Gastroesophageal sphincter (tissue), 4 donors: Measurements from ENCODE around the gene MYO18A. TPM values are rescaled to one million over a fixed set of nuclear protein-coding genes. Genes with fewer than 3 reads are reported as not detected.

Source experiments
- ATAC-seq: fragments of 150-250 bp; one replicate; pipeline ENCODE4 v1.9.1; 2016; ENCODE audit warnings: mild to moderate bottlenecking, moderate library complexity
- H3K27ac ChIP-seq, 4 donors: fragments of 200-600 bp; sonication (generic) in 3 of 4; 1 replicate in 3 of 4; 2 replicates in 1 of 4; pipeline ENCODE4 v1.5.1; 2016 to 2019
- H3K27me3 ChIP-seq: fragments of 200-600 bp; sonication (generic); one replicate; pipeline ENCODE4 v1.5.1; 2019
- H3K36me3 ChIP-seq, 2 donors: fragments of 200-600 bp; sonication (generic); one replicate each; pipeline ENCODE4 v1.5.1; 2019; ENCODE audit warnings: control low read depth in 1 of 2
- H3K4me1 ChIP-seq, 3 donors: fragments of 200-600 bp; sonication (generic); 1 replicate in 2 of 3; 2 replicates in 1 of 3; pipeline ENCODE4 v1.5.1; 2016 to 2019; ENCODE audit warnings: control low read depth in 2 of 3
- H3K4me3 ChIP-seq, 2 donors: fragments of 200-600 bp; sonication (generic); one replicate each; pipeline ENCODE4 v1.5.1; 2019; ENCODE audit warnings: mild to moderate bottlenecking in 1 of 2, moderate library complexity in 1 of 2
- H3K9me3 ChIP-seq, 3 donors: fragments of 200-600 bp; sonication (generic); one replicate each; pipeline ENCODE4 v1.5.1; 2017 to 2019; ENCODE audit warnings: control low read depth in 2 of 3
- CTCF ChIP-seq, 4 experiments: fragments of 200-600 bp in 2 of 4; fragments of 450-650 bp in 2 of 4; sonication (generic) in 1 of 4; IDR thresholded peaks; one replicate each; pipeline ENCODE4 v1.5.1; 2017 to 2019; ENCODE audit warnings: antibody characterized with exemption in 4 of 4, mild to moderate bottlenecking in 2 of 4, moderate library complexity in 2 of 4
- EP300 ChIP-seq: sonication (generic); formaldehyde crosslinking; IDR thresholded peaks from one replicate; pipeline ENCODE4 v1.6.1; 2017; ENCODE audit warnings: antibody characterized with exemption, mild to moderate bottlenecking
- POLR2A ChIP-seq, 2 donors: fragments of 450-650 bp; IDR thresholded peaks; one replicate each; pipeline ENCODE4 v1.6.1; 2017; ENCODE audit warnings: antibody characterized with exemption in 2 of 2, mild to moderate bottlenecking in 2 of 2, moderate library complexity in 1 of 2
- POLR2AphosphoS5 ChIP-seq: sonication (generic); formaldehyde crosslinking; IDR thresholded peaks from one replicate; pipeline ENCODE4 v1.6.1; 2017; ENCODE audit warnings: antibody characterized with exemption
- WGBS, 2 donors: methylation state at CpG; one replicate each; pipeline ENCODE4 v1.1.5; 2018; ENCODE audit warnings: low coverage in 1 of 2; 5-methylcytosine and 5-hydroxymethylcytosine counted together
- total RNA-seq, 4 donors: library from RNA; depleted of rRNA; stranded (reverse); fragments of >200 nt; gene quantifications; one replicate each; pipeline ENCODE4 v1.1.0, GENCODE V29; 2016

MYO18A gene
- total RNA-seq, 4 donors from 2014 or later = 45.5 to 70.5 (median 56.5) TPM

GRCh38 chr17:29162082-29162908 lies 17.9 kb downstream of the MYO18A start:
- H3K27ac ChIP-seq = no peak overlapping the region
- no peaks in the 10 kb centered on the region for H3K9me3 ChIP-seq
- no peak for ATAC-seq
- no peak for TF ChIP-seq EP300
- no peak for TF ChIP-seq CTCF (IDR thresholded peaks at IDR 0.05)
- no peak for TF ChIP-seq POLR2A (IDR thresholded peaks at IDR 0.05)
- TF ChIP-seq POLR2AphosphoS5 = no peak
- peaks cover 0 to 21% of the 10 kb centered on the region in 2 donors for H3K36me3 ChIP-seq
- no peaks in the 10 kb centered on the region for H3K27me3 ChIP-seq
- no peak overlapping the region for H3K4me3 ChIP-seq
- H3K4me1 ChIP-seq = peaks cover 0 to 58% (median 8%) of the 10 kb centered on the region in 3 donors
- WGBS, 2 donors = 87 to 88% methylated on average over 6 of the region's 11 CpGs

- TF ChIP-seq POLR2A (IDR thresholded peaks at IDR 0.05) (no peak), POLR2AphosphoS5 (no peak), CTCF (IDR thresholded peaks at IDR 0.05) (no peak), EP300 (no peak)
- peaks cover 0 to 5% of the 10 kb centered on the region in 2 donors for H3K36me3 ChIP-seq
- no peaks in the 10 kb centered on the region for H3K9me3 ChIP-seq
- H3K4me1 ChIP-seq = peaks cover 0 to 78% (median 21%) of the 10 kb centered on the region in 3 donors
- no peak overlapping the region for H3K4me3 ChIP-seq
- ATAC-seq = no peak
- WGBS, 2 donors = 60% methylated on average over 2 of the region's 2 CpGs; no CpG with 5 or more reads in 1 of the 2 donors
- no peak overlapping the region for H3K27ac ChIP-seq
- no peaks in the 10 kb centered on the region for H3K27me3 ChIP-seq
Measured at GRCh38 chr17:29160253-29160652, 19.9 kb downstream of the MYO18A start.

- Histone ChIP-seq H3K9me3 (no peaks in the 10 kb centered on the region), H3K27ac (peak overlapping the region in 2 of 4 donors; percentile 9 to 20), H3K36me3 (no peaks in the 10 kb centered on the region), H3K4me3 (no peak overlapping the region), H3K27me3 (no peaks in the 10 kb centered on the region), H3K4me1 (peaks cover 0 to 82% (median 30%) of the 10 kb centered on the region in 3 donors)
- TF ChIP-seq POLR2AphosphoS5 (no peak), EP300 (no peak), CTCF (IDR thresholded peaks at IDR 0.05) (no peak), POLR2A (IDR thresholded peaks at IDR 0.05) (no peak)
- no peak for ATAC-seq
- 36% methylated on average over 2 of the region's 3 CpGs; no CpG with 5 or more reads in 1 of the 2 donors for WGBS, 2 donors
Measured at GRCh38 chr17:29159306-29159860, 20.8 kb downstream of the MYO18A start.

GRCh38 chr17:29158488-29159275 lies 21.5 kb downstream of the MYO18A start:
- Histone ChIP-seq H3K27ac (peak overlapping the region in 2 of 4 donors; percentile 9 to 28), H3K9me3 (no peaks in the 10 kb centered on the region), H3K36me3 (no peaks in the 10 kb centered on the region), H3K27me3 (no peaks in the 10 kb centered on the region), H3K4me1 (peaks cover 0 to 82% (median 30%) of the 10 kb centered on the region in 3 donors), H3K4me3 (no peak overlapping the region)
- ATAC-seq = no peak
- TF ChIP-seq POLR2AphosphoS5 (no peak), POLR2A (IDR thresholded peaks at IDR 0.05) (no peak), CTCF (IDR thresholded peaks at IDR 0.05) (no peak), EP300 (no peak)
- WGBS, 2 donors = 69 to 71% methylated on average over 5 to 6 of the region's 13 CpGs
